ENCODE data around the gene SLC4A4.

DNA sequence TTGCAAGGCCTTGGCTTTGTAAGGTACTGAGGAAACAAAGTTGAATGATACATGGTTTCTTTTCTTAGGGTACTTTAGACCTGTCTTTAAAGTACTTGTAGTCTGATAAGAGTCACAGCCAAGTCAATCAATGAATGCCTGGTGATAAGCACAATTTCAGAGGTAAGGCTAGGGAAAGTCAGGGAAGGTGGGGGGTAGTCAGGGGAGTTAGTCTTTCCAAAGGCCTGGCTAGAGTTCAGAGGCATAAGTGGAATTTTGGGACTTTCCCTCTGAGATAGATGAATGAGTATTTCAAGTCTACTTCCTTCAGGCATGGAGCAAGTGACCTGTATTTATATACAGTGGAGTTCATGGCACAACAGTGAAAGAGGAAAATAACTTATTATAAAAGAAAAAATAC is 78.3 kb downstream of the SLC4A4 start:
- TF ChIP-seq, protein P1, sequence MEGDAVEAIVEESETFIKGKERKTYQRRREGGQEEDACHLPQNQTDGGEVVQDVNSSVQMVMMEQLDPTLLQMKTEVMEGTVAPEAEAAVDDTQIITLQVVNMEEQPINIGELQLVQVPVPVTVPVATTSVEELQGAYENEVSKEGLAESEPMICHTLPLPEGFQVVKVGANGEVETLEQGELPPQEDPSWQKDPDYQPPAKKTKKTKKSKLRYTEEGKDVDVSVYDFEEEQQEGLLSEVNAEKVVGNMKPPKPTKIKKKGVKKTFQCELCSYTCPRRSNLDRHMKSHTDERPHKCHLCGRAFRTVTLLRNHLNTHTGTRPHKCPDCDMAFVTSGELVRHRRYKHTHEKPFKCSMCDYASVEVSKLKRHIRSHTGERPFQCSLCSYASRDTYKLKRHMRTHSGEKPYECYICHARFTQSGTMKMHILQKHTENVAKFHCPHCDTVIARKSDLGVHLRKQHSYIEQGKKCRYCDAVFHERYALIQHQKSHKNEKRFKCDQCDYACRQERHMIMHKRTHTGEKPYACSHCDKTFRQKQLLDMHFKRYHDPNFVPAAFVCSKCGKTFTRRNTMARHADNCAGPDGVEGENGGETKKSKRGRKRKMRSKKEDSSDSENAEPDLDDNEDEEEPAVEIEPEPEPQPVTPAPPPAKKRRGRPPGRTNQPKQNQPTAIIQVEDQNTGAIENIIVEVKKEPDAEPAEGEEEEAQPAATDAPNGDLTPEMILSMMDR (IDR thresholded peaks at IDR 0.05; ENCODE audit: poor library complexity), result no peak
- TF ChIP-seq EZH2phosphoT487 (IDR thresholded peaks at IDR 0.05; ENCODE audit: low read depth, severe bottlenecking, unreplicated experiment) (no peak), EZH2 (IDR thresholded peaks at IDR 0.05; ENCODE audit: borderline replicate concordance) (no peak)
